CD14-positive monocyte (primary cell): ENCODE data around the gene PTTG2. TPM values are rescaled to one million over a fixed set of nuclear protein-coding genes. Genes with fewer than 3 reads are reported as not detected.

Source experiments
- DNase-seq, 3 donors: peaks; one replicate each; pipeline ENCODE4 v3.0.0-alpha.2; 2011 to 2022
- H2AFZ ChIP-seq: 2 replicates; pipeline ENCODE4 v1.6.0; 2012; ENCODE audit warnings: mild to moderate bottlenecking, low read depth, low read length, inconsistent platforms; ENCODE audit not compliant: insufficient read depth, poor library complexity, severe bottlenecking
- H3K27ac ChIP-seq, 2 donors: 1 replicate in 1 of 2; 2 replicates in 1 of 2; pipeline ENCODE4 v1.5.1; 2012 to 2013; ENCODE audit warnings: low read length in 2 of 2, control low read depth in 1 of 2, inconsistent platforms in 1 of 2, low read depth in 1 of 2, mild to moderate bottlenecking in 1 of 2
- H3K27me3 ChIP-seq, 2 donors: one replicate each; pipeline versions ENCODE4 v1.6.0 to v1.6.1; 2011 to 2013; ENCODE audit warnings: low read length in 2 of 2; ENCODE audit not compliant: control insufficient read depth in 2 of 2, insufficient read depth in 2 of 2
- H3K36me3 ChIP-seq, 2 donors: replicated peaks in 1 of 2; 1 replicate in 1 of 2; 2 replicates in 1 of 2; pipeline versions ENCODE4 v1.5.1 to v1.6.1; 2012 to 2013; ENCODE audit warnings: low read length in 2 of 2, control low read depth in 1 of 2, inconsistent platforms in 1 of 2, mild to moderate bottlenecking in 1 of 2; ENCODE audit not compliant: insufficient read depth in 2 of 2, control insufficient read depth in 1 of 2
- H3K4me1 ChIP-seq, 2 donors: 1 replicate in 1 of 2; 2 replicates in 1 of 2; pipeline versions ENCODE4 v1.5.1 to v1.6.1; 2012 to 2013; ENCODE audit warnings: low read length in 2 of 2, control low read depth in 1 of 2, inconsistent platforms in 1 of 2, mild to moderate bottlenecking in 1 of 2, moderate library complexity in 1 of 2; ENCODE audit not compliant: insufficient read depth in 2 of 2, control insufficient read depth in 1 of 2
- H3K4me2 ChIP-seq: replicated peaks from 2 replicates; pipeline ENCODE3; 2012; ENCODE audit warnings: low read length, moderate library complexity, mild to moderate bottlenecking; ENCODE audit not compliant: poor library complexity, severe bottlenecking; ENCODE audit errors: extremely low read depth
- H3K4me3 ChIP-seq, 3 experiments: fragments of 200-600 bp in 1 of 3; sonication (generic) in 1 of 3; replicated peaks in 1 of 3; 1 replicate in 2 of 3; 2 replicates in 1 of 3; pipeline ENCODE4 v1.5.1; 2011 to 2013; ENCODE audit warnings: low read length in 3 of 3, mild to moderate bottlenecking in 3 of 3, control low read depth in 2 of 3, low read depth in 2 of 3, inconsistent platforms in 1 of 3, moderate library complexity in 1 of 3
- H3K79me2 ChIP-seq: 2 replicates; pipeline ENCODE4 v1.6.0; 2012; ENCODE audit warnings: mild to moderate bottlenecking, control low read depth, inconsistent platforms, low read length, moderate library complexity; ENCODE audit not compliant: insufficient read depth
- H3K9ac ChIP-seq: 2 replicates; pipeline ENCODE4 v1.6.0; 2017; ENCODE audit warnings: low read length, mild to moderate bottlenecking; ENCODE audit not compliant: insufficient read depth, poor library complexity, severe bottlenecking
- H3K9me3 ChIP-seq, 2 donors: replicated peaks in 1 of 2; 1 replicate in 1 of 2; 2 replicates in 1 of 2; pipeline versions ENCODE4 v1.5.1 to v1.6.1; 2012 to 2013; ENCODE audit warnings: low read length in 2 of 2, control low read depth in 1 of 2; ENCODE audit not compliant: control insufficient read depth in 1 of 2, insufficient read depth in 1 of 2
- H4K20me1 ChIP-seq: 2 replicates; pipeline ENCODE4 v1.6.0; 2012; ENCODE audit warnings: mild to moderate bottlenecking, low read length, control low read depth, moderate library complexity; ENCODE audit not compliant: insufficient read depth
- H3K27ac Mint-ChIP-seq, 7 donors: one replicate each; pipeline ENCODE4 v1.8.0; 2020; ENCODE audit warnings: mild to moderate bottlenecking in 7 of 7, mixed read lengths in 7 of 7, moderate library complexity in 6 of 7, inconsistent platforms in 2 of 7
- H3K27me3 Mint-ChIP-seq, 3 donors: one replicate each; pipeline ENCODE4 v1.8.0; 2021 to 2022; ENCODE audit warnings: low read depth in 3 of 3, mild to moderate bottlenecking in 3 of 3, mixed read lengths in 3 of 3, moderate library complexity in 3 of 3, inconsistent platforms in 1 of 3
- H3K36me3 Mint-ChIP-seq, 2 donors: one replicate each; pipeline ENCODE4 v1.8.0; 2020; ENCODE audit warnings: mixed read lengths in 2 of 2, inconsistent platforms in 1 of 2, mild to moderate bottlenecking in 1 of 2
- H3K4me1 Mint-ChIP-seq: one replicate; pipeline ENCODE4 v1.8.0; 2020; ENCODE audit warnings: mild to moderate bottlenecking, mixed read lengths
- H3K4me3 Mint-ChIP-seq, 2 donors: one replicate each; pipeline ENCODE4 v1.8.0; 2020; ENCODE audit warnings: mild to moderate bottlenecking in 2 of 2, mixed read lengths in 2 of 2, moderate library complexity in 1 of 2
- H3K9me3 Mint-ChIP-seq, 7 donors: one replicate each; pipeline ENCODE4 v1.8.0; 2020 to 2022; ENCODE audit warnings: mixed read lengths in 7 of 7, mild to moderate bottlenecking in 6 of 7, moderate library complexity in 6 of 7, inconsistent platforms in 2 of 7
- CTCF ChIP-seq: fragments of 200-600 bp; IDR thresholded peaks from one replicate; pipeline ENCODE4 v1.8.0; 2022; ENCODE audit warnings: antibody characterized with exemption, mild to moderate bottlenecking
- WGBS: methylation state at CpG from one replicate; pipeline ENCODE4 v1.1.5; 2013; ENCODE audit warnings: missing lambda C conversion rate; ENCODE audit not compliant: insufficient coverage; 5-methylcytosine and 5-hydroxymethylcytosine counted together
- intact Hi-C, 2 donors: fragments of 100-400 bp; cut with micrococcal nuclease; formaldehyde crosslinking; loops; one replicate each; pipeline versions ENCODE4 v1.15.0 to v1.15.1; 2023
- polyA plus RNA-seq, 3 donors: library from polyadenylated mRNA; depleted of rRNA in 1 of 3; unstranded in 2 of 3; stranded (reverse) in 1 of 3; fragments of 300-500 nt in 2 of 3; fragments of >200 nt in 1 of 3; fragmentation: Illumina TruSeq in 2 of 3; gene quantifications; 1 replicate in 2 of 3; 2 replicates in 1 of 3; pipeline ENCODE4 v1.2.3, GENCODE V29; 2012 to 2021

PTTG2 gene
- polyA plus RNA-seq, 3 donors: 2.0 TPM; not detected in 2

- no peak overlapping the region for H3K4me2 ChIP-seq
- H3K9ac ChIP-seq: no peak overlapping the region
- H3K27ac ChIP-seq: no peak overlapping the region
- peaks cover 43% of the 10 kb centered on the region for H4K20me1 ChIP-seq
- H3K36me3 ChIP-seq: peaks cover 3 to 41% of the 10 kb centered on the region in 2 donors
- Mint-ChIP-seq H3K9me3 (peaks cover 0 to 2% (median 0%) of the 10 kb centered on the region in 7 donors), H3K36me3 (peaks cover 35 to 36% of the 10 kb centered on the region in 2 donors), H3K27ac (no peak overlapping the region), H3K27me3 (no peaks in the 10 kb centered on the region), H3K4me1 (peaks cover 4% of the 10 kb centered on the region), H3K4me3 (no peak overlapping the region)
- no peak overlapping the region for H3K4me3 ChIP-seq
- H3K27me3 ChIP-seq: no peaks in the 10 kb centered on the region
- no CpG with 5 or more reads among the region's 4 CpGs for WGBS
- H2AFZ ChIP-seq: no peak overlapping the region
- H3K79me2 ChIP-seq: peaks cover 14% of the 10 kb centered on the region
- H3K9me3 ChIP-seq: no peaks in the 10 kb centered on the region
- no peak for TF ChIP-seq CTCF
- no peak for DNase-seq
- intact Hi-C loops: no loop called here
- peaks cover 1 to 2% of the 10 kb centered on the region in 2 donors for H3K4me1 ChIP-seq
Observed at GRCh38 chr4:37956941-37957340, 3.3 kb upstream of the PTTG2 start.

- Histone ChIP-seq H3K36me3 (peaks cover 0 to 24% of the 10 kb centered on the region in 2 donors), H3K4me1 (no peaks in the 10 kb centered on the region), H3K4me2 (no peak overlapping the region), H3K27ac (no peak overlapping the region), H2AFZ (no peak overlapping the region), H3K9ac (no peak overlapping the region), H3K79me2 (no peaks in the 10 kb centered on the region), H3K27me3 (no peaks in the 10 kb centered on the region), H3K4me3 (no peak overlapping the region), H4K20me1 (peaks cover 43% of the 10 kb centered on the region), H3K9me3 (no peaks in the 10 kb centered on the region)
- intact Hi-C loops: no loop called here
- no peak for TF ChIP-seq CTCF
- WGBS: no CpG with 5 or more reads among the region's 6 CpGs
- Mint-ChIP-seq H3K4me1 (peaks cover 2% of the 10 kb centered on the region), H3K4me3 (no peak overlapping the region), H3K9me3 (peaks cover 0 to 2% (median 0%) of the 10 kb centered on the region in 7 donors), H3K27ac (no peak overlapping the region), H3K36me3 (peaks cover 24 to 25% of the 10 kb centered on the region in 2 donors), H3K27me3 (no peaks in the 10 kb centered on the region)
- no peak for DNase-seq
Observed at GRCh38 chr4:37958932-37959331, 1.3 kb upstream of the PTTG2 start.
